KMS-11 (cell line): ENCODE data around the gene DSE.

Source experiments
- H2AFZ ChIP-seq: fragments of 200-600 bp; sonication (generic); 2 replicates; pipeline ENCODE4 v1.6.1; 2016; ENCODE audit warnings: antibody characterized with exemption, mixed run types, low read depth
- H3K27ac ChIP-seq: fragments of 200-600 bp; sonication (generic); 2 replicates; pipeline ENCODE4 v1.6.1; 2016; ENCODE audit warnings: mild to moderate bottlenecking, mixed run types
- H3K27me3 ChIP-seq: fragments of 200-600 bp; sonication (generic); 2 replicates; pipeline ENCODE4 v1.6.1; 2017; ENCODE audit warnings: mild to moderate bottlenecking, low read depth, mixed run types, moderate library complexity; ENCODE audit not compliant: insufficient read depth
- H3K36me3 ChIP-seq: fragments of 200-600 bp; sonication (generic); 2 replicates; pipeline ENCODE4 v1.6.1; 2017; ENCODE audit warnings: mild to moderate bottlenecking, mixed run types; ENCODE audit not compliant: insufficient read depth
- H3K4me1 ChIP-seq: fragments of 200-600 bp; sonication (generic); 2 replicates; pipeline ENCODE4 v1.6.1; 2016; ENCODE audit warnings: mild to moderate bottlenecking, low read depth, mixed run types; ENCODE audit not compliant: poor library complexity, severe bottlenecking
- H3K4me2 ChIP-seq: fragments of 200-600 bp; sonication (generic); 2 replicates; pipeline ENCODE4 v1.7.0; 2016; ENCODE audit warnings: mild to moderate bottlenecking, mixed run types
- H3K4me3 ChIP-seq: fragments of 200-600 bp; sonication (generic); IDR thresholded peaks from 2 replicates; pipeline ENCODE4 v1.6.1; 2017; ENCODE audit warnings: low read depth, low read length, mixed read lengths; ENCODE audit not compliant: insufficient read depth
- H3K79me2 ChIP-seq: fragments of 200-600 bp; sonication (generic); 2 replicates; pipeline ENCODE4 v1.6.1; 2016; ENCODE audit warnings: low read depth, mixed run types; ENCODE audit not compliant: insufficient read depth
- H3K9ac ChIP-seq: fragments of 200-600 bp; sonication (generic); 2 replicates; pipeline ENCODE4 v1.6.1; 2016; ENCODE audit warnings: mild to moderate bottlenecking, mixed run types
- H4K20me1 ChIP-seq: fragments of 200-600 bp; sonication (generic); 2 replicates; pipeline ENCODE4 v1.6.1; 2016; ENCODE audit warnings: mild to moderate bottlenecking, mixed run types; ENCODE audit not compliant: insufficient read depth
- TF ChIP-seq, protein P1 (sequence below): fragments of 200-600 bp; sonication (generic); conservative IDR thresholded peaks from 2 replicates; pipeline ENCODE4 v1.6.1; 2017; ENCODE audit warnings: low read depth, mild to moderate bottlenecking, antibody characterized with exemption, low read length, moderate library complexity, mixed read lengths

Gene DSE

GRCh38 chr6:116355796-116356195 is 15.0 kb upstream of the DSE start:
- H3K4me3 ChIP-seq, result no peak overlapping the region
- no peaks in the 10 kb centered on the region for H4K20me1 ChIP-seq
- no peaks in the 10 kb centered on the region for H3K79me2 ChIP-seq
- no peaks in the 10 kb centered on the region for H3K36me3 ChIP-seq
- no peak overlapping the region for H3K9ac ChIP-seq
- H3K27ac ChIP-seq, result no peak overlapping the region
- TF ChIP-seq, protein P1, sequence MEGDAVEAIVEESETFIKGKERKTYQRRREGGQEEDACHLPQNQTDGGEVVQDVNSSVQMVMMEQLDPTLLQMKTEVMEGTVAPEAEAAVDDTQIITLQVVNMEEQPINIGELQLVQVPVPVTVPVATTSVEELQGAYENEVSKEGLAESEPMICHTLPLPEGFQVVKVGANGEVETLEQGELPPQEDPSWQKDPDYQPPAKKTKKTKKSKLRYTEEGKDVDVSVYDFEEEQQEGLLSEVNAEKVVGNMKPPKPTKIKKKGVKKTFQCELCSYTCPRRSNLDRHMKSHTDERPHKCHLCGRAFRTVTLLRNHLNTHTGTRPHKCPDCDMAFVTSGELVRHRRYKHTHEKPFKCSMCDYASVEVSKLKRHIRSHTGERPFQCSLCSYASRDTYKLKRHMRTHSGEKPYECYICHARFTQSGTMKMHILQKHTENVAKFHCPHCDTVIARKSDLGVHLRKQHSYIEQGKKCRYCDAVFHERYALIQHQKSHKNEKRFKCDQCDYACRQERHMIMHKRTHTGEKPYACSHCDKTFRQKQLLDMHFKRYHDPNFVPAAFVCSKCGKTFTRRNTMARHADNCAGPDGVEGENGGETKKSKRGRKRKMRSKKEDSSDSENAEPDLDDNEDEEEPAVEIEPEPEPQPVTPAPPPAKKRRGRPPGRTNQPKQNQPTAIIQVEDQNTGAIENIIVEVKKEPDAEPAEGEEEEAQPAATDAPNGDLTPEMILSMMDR, result no peak
- H3K27me3 ChIP-seq, result no peaks in the 10 kb centered on the region
- no peak overlapping the region for H2AFZ ChIP-seq
- no peaks in the 10 kb centered on the region for H3K4me1 ChIP-seq
- H3K4me2 ChIP-seq, result no peak overlapping the region

DNA sequence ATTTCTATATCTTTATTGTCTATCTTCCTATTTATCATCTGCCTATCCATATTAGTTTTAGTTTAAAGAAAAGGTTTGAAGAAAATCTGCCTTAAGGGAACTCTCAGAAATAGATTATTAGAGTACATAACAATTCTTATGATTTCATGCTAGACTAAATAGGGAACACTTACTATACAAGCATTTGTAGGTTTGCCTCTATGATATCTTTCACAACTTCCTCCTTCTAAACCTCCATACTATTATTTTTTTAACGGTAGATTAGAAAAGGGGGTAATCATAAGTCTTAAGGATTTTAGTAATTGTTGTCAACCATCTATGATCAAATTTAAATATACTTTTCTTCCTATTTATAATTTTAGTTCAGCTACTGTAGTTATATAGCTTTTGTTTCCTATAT is 11.6 kb upstream of the DSE start:
- TF ChIP-seq, protein P1, result no peak
- Histone ChIP-seq H3K27me3 (no peaks in the 10 kb centered on the region), H2AFZ (no peak overlapping the region), H3K9ac (no peak overlapping the region), H3K4me3 (no peak overlapping the region), H3K4me2 (no peak overlapping the region), H3K36me3 (no peaks in the 10 kb centered on the region), H3K4me1 (no peaks in the 10 kb centered on the region), H3K27ac (no peak overlapping the region), H4K20me1 (no peaks in the 10 kb centered on the region), H3K79me2 (no peaks in the 10 kb centered on the region)

DNA sequence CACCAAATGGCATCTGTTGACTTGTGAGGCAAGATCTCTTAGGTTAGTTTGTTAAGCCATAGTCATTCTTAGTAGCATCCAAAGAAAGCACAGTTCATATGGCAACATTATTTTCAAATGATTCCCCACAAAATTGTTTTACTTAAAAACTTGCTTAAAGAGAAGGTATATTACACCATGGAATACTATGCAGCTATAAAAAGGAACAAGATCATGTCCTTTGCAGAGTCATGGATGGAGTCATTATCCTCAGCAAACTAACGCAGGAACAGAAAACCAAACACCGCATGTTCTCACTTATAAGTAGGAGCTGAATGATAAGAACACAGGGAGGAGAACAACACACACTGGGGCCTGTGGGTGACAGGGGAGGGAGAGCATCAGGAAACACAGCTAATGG is 10.9 kb upstream of the DSE start:
- Histone ChIP-seq H3K4me1 (no peaks in the 10 kb centered on the region), H3K27me3 (no peaks in the 10 kb centered on the region), H3K36me3 (no peaks in the 10 kb centered on the region), H2AFZ (no peak overlapping the region), H3K79me2 (no peaks in the 10 kb centered on the region), H3K4me2 (no peak overlapping the region), H4K20me1 (no peaks in the 10 kb centered on the region), H3K9ac (no peak overlapping the region), H3K27ac (no peak overlapping the region), H3K4me3 (no peak overlapping the region)
- TF ChIP-seq, protein P1, result no peak

DNA sequence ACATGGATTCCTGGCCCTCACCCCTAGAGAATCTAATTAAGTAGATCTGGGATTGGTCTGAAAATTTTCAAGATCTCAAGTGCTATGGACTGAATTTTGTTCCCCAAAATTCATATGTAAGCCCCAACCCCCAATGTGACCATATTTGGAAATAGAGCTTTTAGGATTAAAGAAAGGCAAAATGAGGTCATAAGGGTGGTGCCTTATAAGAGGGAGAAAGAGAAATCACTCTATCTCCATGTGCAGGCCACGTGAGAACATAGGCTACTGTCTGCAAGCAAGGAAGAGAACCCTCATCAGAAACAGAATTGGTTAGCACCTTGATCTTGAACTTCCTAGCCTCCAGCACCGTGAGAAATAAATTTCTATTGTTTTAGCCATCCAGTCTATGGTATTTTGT is 8.5 kb upstream of the DSE start:
- H2AFZ ChIP-seq, result no peak overlapping the region
- no peak overlapping the region for H3K4me2 ChIP-seq
- H3K36me3 ChIP-seq, result no peaks in the 10 kb centered on the region
- H4K20me1 ChIP-seq, result no peaks in the 10 kb centered on the region
- no peaks in the 10 kb centered on the region for H3K79me2 ChIP-seq
- TF ChIP-seq, protein P1, result no peak
- H3K9ac ChIP-seq, result no peak overlapping the region
- H3K4me1 ChIP-seq, result no peaks in the 10 kb centered on the region
- H3K27me3 ChIP-seq, result no peaks in the 10 kb centered on the region
- H3K27ac ChIP-seq, result no peak overlapping the region
- H3K4me3 ChIP-seq, result no peak overlapping the region

- Histone ChIP-seq H3K27ac (no peak overlapping the region), H3K4me3 (no peak overlapping the region), H4K20me1 (no peaks in the 10 kb centered on the region), H3K4me1 (no peaks in the 10 kb centered on the region), H3K9ac (no peak overlapping the region), H3K27me3 (no peaks in the 10 kb centered on the region), H2AFZ (no peak overlapping the region), H3K36me3 (no peaks in the 10 kb centered on the region), H3K4me2 (no peak overlapping the region), H3K79me2 (no peaks in the 10 kb centered on the region)
- TF ChIP-seq, protein P1, result no peak
Observed at GRCh38 chr6:116363759-116364158, 7.0 kb upstream of the DSE start.
